ENCODE results near the gene OASL. TPM values are rescaled to one million over a fixed set of nuclear protein-coding genes. Genes with fewer than 3 reads are reported as not detected.

OASL gene
- polyA plus RNA-seq, 2 of the 4 experiments (the other 2 are of a cell fraction): 0.81 to 0.94 TPM

GRCh38 chr12:120978296-120979219, 60.5 kb downstream of the OASL start, which contains the start of gene HNF1A (continued):
- TF ChIP-seq CHD4 (IDR thresholded peaks at IDR 0.05; ENCODE audit: borderline replicate concordance) (no peak), RAD21 (conservative IDR thresholded peaks at IDR 0.05 in 1 of 2, IDR thresholded peaks at IDR 0.05 in 1 of 2) (0 out of 5 replicates have a peak, but pooled peaks of 1 of the 2 experiments have one; percentile 18), HEYL (CRISPR knock-in tag; IDR thresholded peaks at IDR 0.05) (no peak)

GRCh38 chr12:120977531-120978295, 61.3 kb downstream of the OASL start:
- H3K9me3 ChIP-seq: no peaks in the 10 kb centered on the region
- peak overlapping the region; percentile 97 for H3K4me2 ChIP-seq
- peak overlapping the region; percentile 57 for H3K4me3 ChIP-seq
- ChIA-PET POLR2A (interaction anchor here (0.8 kb wide), 1 partner anchor 375 kb away, joined by 3 read pairs; no protein-coding TSS in a partner anchor), CTCF (interaction anchor here (0.6 to 10.1 kb wide), 11 partner anchors 27 to 394 kb away, joined by 3 to 69 read pairs (median 5); no protein-coding TSS in a partner anchor)
- ATAC-seq (no peak), FAIRE-seq (no peak), DNase-seq (ENCODE audit: low read depth in 1 of 2, low spot score in 1 of 2) (no peak)
- H3K4me1 ChIP-seq: peaks cover 58% of the 10 kb centered on the region
- WGBS (ENCODE audit: missing lambda C conversion rate): 65% methylated on average over 14 of the region's 14 CpGs
- peak; percentile 54; the same call in 1 of the 2 replicates for TF ChIP-seq HDAC2 (IDR thresholded peaks at IDR 0.05)
- TF ChIP-seq CHD4 (IDR thresholded peaks at IDR 0.05; ENCODE audit: borderline replicate concordance): peak; percentile 65
- TF ChIP-seq KDM1A (IDR thresholded peaks at IDR 0.05; ENCODE audit: low read depth): peak; percentile 89
- no peak for TF ChIP-seq FOSB (CRISPR knock-in tag; IDR thresholded peaks at IDR 0.05)
- peak overlapping the region; percentile 96 to 98 for H3K27ac ChIP-seq

- 72% methylated on average over 10 of the region's 10 CpGs for WGBS (ENCODE audit: missing lambda C conversion rate)
- Histone ChIP-seq H3K9me3 (no peaks in the 10 kb centered on the region), H3K4me3 (no peak overlapping the region), H3K4me1 (peaks cover 25% of the 10 kb centered on the region), H3K27ac (no peak overlapping the region; a peak in 1 of 6 replicates), H3K4me2 (no peak overlapping the region)
- TF ChIP-seq HDAC2 (IDR thresholded peaks at IDR 0.05) (no peak), MAX (IDR thresholded peaks at IDR 0.05) (no peak), EP300 (IDR thresholded peaks at IDR 0.05) (no peak), HOXB5 (CRISPR knock-in tag; IDR thresholded peaks at IDR 0.05) (no peak), CHD2 (IDR thresholded peaks at IDR 0.05; ENCODE audit: low read length, partially characterized antibody) (no peak), USF2 (IDR thresholded peaks at IDR 0.05) (no peak), HES2 (IDR thresholded peaks at IDR 0.05) (no peak), TP53 (CRISPR knock-in tag; IDR thresholded peaks at IDR 0.05) (no peak), RARB (CRISPR knock-in tag; IDR thresholded peaks at IDR 0.05) (no peak), NFE2L2 (conservative IDR thresholded peaks at IDR 0.05; ENCODE audit: low read length) (no peak), POLR2A (IDR thresholded peaks at IDR 0.05; ENCODE audit: low read length) (no peak)
- DNase-seq (ENCODE audit: low read depth in 1 of 2, low spot score in 1 of 2) (no peak), FAIRE-seq (no peak), ATAC-seq (peak in 1 of 2 experiments; percentile 15; a peak in 2 of 6 replicates)
- POLR2A ChIA-PET: no interaction called here
- CTCF ChIA-PET: interaction anchor here (0.8 to 5.7 kb wide), 28 partner anchors 10 to 407 kb away, joined by 3 to 76 read pairs (median 8); partner anchors contain the start of gene POP5
Observed at GRCh38 chr12:120972870-120973543, 66.0 kb downstream of the OASL start.
